Fibroblast of pulmonary artery (primary cell): ENCODE results near the gene FGD2.
"Not testable (repeated sequence)": the region's sequence is repeated elsewhere in the genome, so short reads cannot be mapped to it uniquely, and the experiment has no call there.

Experiments used
- DNase-seq: peaks from one replicate; pipeline ENCODE4 v3.0.0-alpha.2; 2010; ENCODE audit warnings: low read depth
- H3K4me3 ChIP-seq: replicated peaks from 2 replicates; pipeline ENCODE4 v1.5.1; 2011; ENCODE audit warnings: low read depth, mild to moderate bottlenecking, control low read depth, low read length, moderate library complexity
- CTCF ChIP-seq: IDR thresholded peaks from 2 replicates; pipeline ENCODE4 v1.5.1; 2011; ENCODE audit warnings: mild to moderate bottlenecking, control low read depth, low read length, inconsistent platforms; ENCODE audit errors: missing control alignments

Gene FGD2

DNA sequence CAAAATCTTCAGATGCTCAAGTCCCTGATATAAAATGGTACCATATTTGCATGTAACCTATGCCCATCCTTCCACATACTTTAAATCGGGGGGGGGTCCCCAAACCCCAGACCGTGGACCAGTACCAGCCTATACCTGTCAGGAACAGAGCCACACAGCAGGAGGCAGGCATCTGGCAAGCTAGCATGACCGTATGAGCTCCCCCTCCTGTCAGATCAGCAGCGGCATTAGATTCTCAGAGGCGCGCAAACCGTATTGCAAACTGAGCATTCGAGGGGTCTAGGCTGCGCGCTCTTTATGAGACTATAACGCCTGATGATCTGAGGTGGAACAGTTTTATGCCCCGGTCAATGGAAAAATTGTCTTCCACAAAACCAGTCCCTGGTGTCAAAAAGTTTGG, 30.7 kb downstream of the FGD2 start:
- no peak for DNase-seq
- no peak overlapping the region for H3K4me3 ChIP-seq
- no peak for TF ChIP-seq CTCF

- H3K4me3 ChIP-seq, result no peak overlapping the region
- TF ChIP-seq CTCF, result no peak
- peak; percentile 79 for DNase-seq
Measured at GRCh38 chr6:37038292-37039198, 33.1 kb downstream of the FGD2 start.

DNA sequence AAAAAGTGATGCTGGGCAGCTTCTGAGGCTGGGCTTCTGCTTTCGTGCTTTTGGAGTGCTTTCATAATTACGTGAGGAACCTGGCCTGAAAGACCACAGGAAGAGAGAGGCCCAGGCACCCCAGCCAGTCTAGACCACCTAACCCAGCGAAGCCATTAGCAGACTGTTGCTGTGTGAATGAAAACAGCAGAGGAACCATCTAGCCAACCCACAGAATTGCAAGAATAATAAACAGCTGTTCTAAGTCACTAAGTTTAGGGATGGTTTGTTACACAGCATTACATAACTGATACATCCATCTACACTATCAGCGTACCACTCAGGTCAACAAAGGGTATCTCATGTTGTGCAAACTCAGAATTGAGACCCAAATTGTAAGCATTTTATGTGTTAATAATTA, 34.5 kb downstream of the FGD2 start:
- H3K4me3 ChIP-seq, result no peak overlapping the region
- no peak for DNase-seq
- no peak for TF ChIP-seq CTCF

DNA sequence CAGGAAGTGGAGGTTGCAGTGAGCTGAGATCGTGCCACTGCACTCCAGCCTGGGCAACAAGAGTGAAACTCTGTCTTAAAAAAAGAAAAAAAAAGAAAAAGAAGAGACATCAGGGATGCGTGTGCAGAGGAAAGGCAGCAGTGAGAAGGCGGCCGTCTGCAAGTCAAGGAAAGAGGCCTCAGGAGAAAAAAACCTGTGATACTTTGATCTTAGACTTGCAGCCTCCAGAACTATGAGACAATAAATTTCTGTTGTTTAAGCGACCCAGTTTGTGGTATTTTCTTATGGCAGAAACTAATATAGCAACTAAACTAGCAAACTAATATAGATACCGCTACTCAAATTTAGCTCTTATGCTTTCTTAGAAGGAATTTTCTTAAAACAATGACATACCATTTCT, 36.1 kb downstream of the FGD2 start:
- DNase-seq, result no peak
- H3K4me3 ChIP-seq, result no peak overlapping the region

DNA sequence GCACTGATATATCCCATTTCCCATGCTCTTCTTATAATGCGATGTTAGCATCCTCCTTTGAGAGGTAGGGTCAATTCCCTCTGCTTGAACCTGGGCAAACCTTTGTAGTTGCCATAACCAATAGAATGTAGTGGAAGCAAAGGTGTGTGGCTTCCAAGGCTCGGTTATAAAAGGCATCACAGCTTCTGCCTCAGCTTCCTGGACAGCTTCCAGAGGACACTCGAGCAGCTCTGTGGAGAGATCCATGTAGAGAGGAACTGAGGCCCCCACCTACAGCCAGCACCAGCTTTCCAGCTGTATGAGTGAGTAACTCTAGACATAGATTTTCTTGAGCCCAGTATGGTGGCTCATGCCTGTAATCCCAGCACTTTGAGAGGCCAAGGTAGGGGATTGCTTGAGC, 36.7 kb downstream of the FGD2 start:
- H3K4me3 ChIP-seq, result no peak overlapping the region
- TF ChIP-seq CTCF, result no peak
- no peak for DNase-seq

More for the DNA sequence above, 36.1 kb downstream of the FGD2 start:
- no peak for TF ChIP-seq CTCF

- H3K4me3 ChIP-seq, DNase-seq: not testable (repeated sequence)
Measured at GRCh38 chr6:37043091-37043490, 37.6 kb downstream of the FGD2 start.

GRCh38 chr6:37047346-37047688, 41.9 kb downstream of the FGD2 start:
- no peak overlapping the region for H3K4me3 ChIP-seq
- DNase-seq, result no peak
- no peak for TF ChIP-seq CTCF
